GM18502 (cell line): ENCODE data around the gene MPPED1.

Experiments
- ATAC-seq: cut with Tn5 transposase; IDR thresholded peaks from one replicate; pipeline ENCODE4 v1.9.1; 2021; ENCODE audit warnings: mild to moderate bottlenecking; ENCODE audit not compliant: unreplicated experiment, poor library complexity

The MPPED1 gene

GRCh38 chr22:43488031-43488866 lies 76.4 kb downstream of the MPPED1 start:
- no peak for ATAC-seq

GRCh38 chr22:43488937-43489336 lies 77.1 kb downstream of the MPPED1 start:
- no peak for ATAC-seq

- no peak for ATAC-seq
Observed at GRCh38 chr22:43490311-43490710, 78.5 kb downstream of the MPPED1 start.

- no peak for ATAC-seq
Observed at GRCh38 chr22:43491177-43491576, 79.4 kb downstream of the MPPED1 start.

GRCh38 chr22:43491737-43492136 lies 79.9 kb downstream of the MPPED1 start:
- ATAC-seq: no peak

GRCh38 chr22:43493297-43493696 lies 81.5 kb downstream of the MPPED1 start:
- no peak for ATAC-seq

- ATAC-seq: no peak
Observed at GRCh38 chr22:43497956-43498855, 86.4 kb downstream of the MPPED1 start.

GRCh38 chr22:43498856-43499253 lies 87.0 kb downstream of the MPPED1 start:
- ATAC-seq: no peak

- ATAC-seq: no peak
Observed at GRCh38 chr22:43500792-43501785, 89.3 kb downstream of the MPPED1 start.

- ATAC-seq: no peak
Observed at GRCh38 chr22:43501878-43502277, 90.1 kb downstream of the MPPED1 start.

GRCh38 chr22:43502306-43502874 lies 90.6 kb downstream of the MPPED1 start:
- no peak for ATAC-seq

- ATAC-seq: no peak
Observed at GRCh38 chr22:43504068-43504467, 92.3 kb downstream of the MPPED1 start.

- ATAC-seq: no peak
Observed at GRCh38 chr22:43504666-43505261, 93.0 kb downstream of the MPPED1 start.

GRCh38 chr22:43505423-43505822 lies 93.6 kb downstream of the MPPED1 start:
- ATAC-seq: no peak

- no peak for ATAC-seq
Observed at GRCh38 chr22:43505896-43506295, 94.1 kb downstream of the MPPED1 start.

GRCh38 chr22:43506487-43506886 lies 94.7 kb downstream of the MPPED1 start:
- ATAC-seq: no peak

- no peak for ATAC-seq
Observed at GRCh38 chr22:43507235-43507634, 95.4 kb downstream of the MPPED1 start.

- no peak for ATAC-seq
Observed at GRCh38 chr22:43508489-43508888, 96.7 kb downstream of the MPPED1 start.

- ATAC-seq: no peak
Observed at GRCh38 chr22:43509337-43509736, 97.5 kb downstream of the MPPED1 start.
